Parathyroid adenoma (tissue), 2 donors: Measurements from ENCODE around the gene DHX30.

Source experiments
- H2AFZ ChIP-seq: fragments of 300-600 bp; sonication (generic); one replicate; pipeline ENCODE4 v1.7.0; 2017; ENCODE audit warnings: antibody characterized with exemption, mild to moderate bottlenecking
- H3K27ac ChIP-seq: fragments of 300-600 bp; sonication (generic); one replicate; pipeline ENCODE4 v1.7.0; 2017
- H3K27me3 ChIP-seq: fragments of 300-600 bp; sonication (generic); one replicate; pipeline ENCODE4 v1.7.0; 2017; ENCODE audit warnings: low read length; ENCODE audit not compliant: control insufficient read depth, insufficient read depth
- H3K36me3 ChIP-seq: fragments of 300-600 bp; sonication (generic); one replicate; pipeline ENCODE4 v1.7.0; 2017; ENCODE audit warnings: low read length; ENCODE audit not compliant: control insufficient read depth, insufficient read depth
- H3K4me1 ChIP-seq: fragments of 300-600 bp; sonication (generic); one replicate; pipeline ENCODE4 v1.7.0; 2017; ENCODE audit warnings: control low read depth
- H3K4me2 ChIP-seq: fragments of 300-600 bp; sonication (generic); one replicate; pipeline ENCODE4 v1.7.0; 2017; ENCODE audit warnings: low read length
- H3K4me3 ChIP-seq: fragments of 300-600 bp; sonication (generic); one replicate; pipeline ENCODE4 v1.7.0; 2017; ENCODE audit warnings: low read depth, low read length
- H3K79me2 ChIP-seq: fragments of 300-600 bp; sonication (generic); one replicate; pipeline ENCODE4 v1.7.0; 2017; ENCODE audit warnings: control low read depth
- H3K9ac ChIP-seq: fragments of 300-600 bp; sonication (generic); one replicate; pipeline ENCODE4 v1.7.0; 2017; ENCODE audit warnings: mild to moderate bottlenecking
- H3K9me3 ChIP-seq: fragments of 300-600 bp; sonication (generic); one replicate; pipeline ENCODE4 v1.7.0; 2017; ENCODE audit warnings: low read length; ENCODE audit not compliant: control insufficient read depth
- TF ChIP-seq, protein P1 (sequence below): fragments of 300-600 bp; sonication (generic); IDR thresholded peaks from one replicate; pipeline ENCODE4 v1.7.0; 2017; ENCODE audit warnings: antibody characterized with exemption, mild to moderate bottlenecking
- donor health status: primary hyperparathyroidism.

Gene DHX30

DNA sequence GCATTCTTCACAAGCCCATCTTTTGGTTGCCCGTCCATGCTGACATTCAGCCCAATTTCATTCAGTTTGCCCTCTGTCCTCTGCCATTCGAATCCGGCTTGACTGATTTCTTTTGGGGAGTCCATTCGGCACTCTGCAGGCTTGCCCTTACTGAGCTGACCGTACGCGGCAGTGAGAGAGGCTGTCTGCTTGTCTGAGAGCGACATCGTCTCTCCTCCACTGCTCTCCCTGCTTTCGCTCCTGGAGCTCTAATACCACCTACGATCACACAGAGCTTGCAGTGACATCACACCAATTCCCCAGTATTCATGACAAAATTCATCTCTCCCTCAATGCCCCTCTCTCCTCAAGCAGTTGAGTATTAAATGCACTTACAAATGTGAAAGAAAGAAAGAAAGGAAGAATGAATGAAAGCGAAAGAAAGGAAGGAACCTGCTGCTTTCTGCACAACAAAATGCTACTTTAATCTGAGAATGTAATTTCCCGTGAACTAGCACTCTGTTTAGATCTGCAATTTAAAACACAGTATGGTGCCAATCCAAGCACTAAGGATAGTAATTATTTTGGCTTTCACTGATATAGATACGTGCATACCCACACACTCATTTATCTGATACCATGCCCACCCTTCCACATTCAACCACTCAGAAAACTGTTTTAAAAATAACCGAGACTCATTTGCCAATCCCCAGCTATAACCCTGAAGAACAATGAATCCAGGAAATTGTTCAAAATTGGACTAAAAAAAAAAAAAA, 89.5 kb downstream of the DHX30 start:
- Histone ChIP-seq H3K4me1 (no peaks in the 10 kb centered on the region), H3K27ac (no peak overlapping the region), H3K4me3 (no peak overlapping the region), H3K9ac (no peak overlapping the region), H3K4me2 (no peak overlapping the region), H2AFZ (no peak overlapping the region), H3K27me3 (no peaks in the 10 kb centered on the region), H3K36me3 (no peaks in the 10 kb centered on the region), H3K79me2 (no peaks in the 10 kb centered on the region), H3K9me3 (no peaks in the 10 kb centered on the region)
- TF ChIP-seq, protein P1, sequence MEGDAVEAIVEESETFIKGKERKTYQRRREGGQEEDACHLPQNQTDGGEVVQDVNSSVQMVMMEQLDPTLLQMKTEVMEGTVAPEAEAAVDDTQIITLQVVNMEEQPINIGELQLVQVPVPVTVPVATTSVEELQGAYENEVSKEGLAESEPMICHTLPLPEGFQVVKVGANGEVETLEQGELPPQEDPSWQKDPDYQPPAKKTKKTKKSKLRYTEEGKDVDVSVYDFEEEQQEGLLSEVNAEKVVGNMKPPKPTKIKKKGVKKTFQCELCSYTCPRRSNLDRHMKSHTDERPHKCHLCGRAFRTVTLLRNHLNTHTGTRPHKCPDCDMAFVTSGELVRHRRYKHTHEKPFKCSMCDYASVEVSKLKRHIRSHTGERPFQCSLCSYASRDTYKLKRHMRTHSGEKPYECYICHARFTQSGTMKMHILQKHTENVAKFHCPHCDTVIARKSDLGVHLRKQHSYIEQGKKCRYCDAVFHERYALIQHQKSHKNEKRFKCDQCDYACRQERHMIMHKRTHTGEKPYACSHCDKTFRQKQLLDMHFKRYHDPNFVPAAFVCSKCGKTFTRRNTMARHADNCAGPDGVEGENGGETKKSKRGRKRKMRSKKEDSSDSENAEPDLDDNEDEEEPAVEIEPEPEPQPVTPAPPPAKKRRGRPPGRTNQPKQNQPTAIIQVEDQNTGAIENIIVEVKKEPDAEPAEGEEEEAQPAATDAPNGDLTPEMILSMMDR = no peak

DNA sequence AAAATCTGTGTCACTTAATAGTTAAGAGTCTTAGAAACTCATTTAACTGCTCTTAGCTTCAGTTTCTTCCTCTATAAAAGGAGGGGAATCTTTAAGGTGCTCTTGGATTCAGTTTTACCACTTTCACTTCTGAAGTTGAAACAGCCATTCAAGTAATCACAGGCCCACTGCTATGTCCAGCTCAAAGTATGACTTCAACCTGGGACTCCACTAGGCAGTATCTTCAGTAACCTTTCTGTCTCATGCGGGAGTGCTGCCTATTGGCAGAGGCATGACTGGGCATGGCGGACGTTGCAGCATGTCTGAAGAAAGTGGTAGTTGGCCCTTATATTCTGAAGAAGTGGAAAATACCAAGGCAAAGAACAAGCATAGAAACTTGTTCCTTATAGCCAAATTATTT, 92.3 kb downstream of the DHX30 start:
- H3K4me3 ChIP-seq = no peak overlapping the region
- H3K4me1 ChIP-seq = no peaks in the 10 kb centered on the region
- no peak overlapping the region for H3K27ac ChIP-seq
- no peaks in the 10 kb centered on the region for H3K79me2 ChIP-seq
- H3K36me3 ChIP-seq = no peaks in the 10 kb centered on the region
- H2AFZ ChIP-seq = no peak overlapping the region
- H3K4me2 ChIP-seq = no peak overlapping the region
- no peaks in the 10 kb centered on the region for H3K27me3 ChIP-seq
- no peaks in the 10 kb centered on the region for H3K9me3 ChIP-seq
- H3K9ac ChIP-seq = no peak overlapping the region
- TF ChIP-seq, protein P1 = no peak

DNA sequence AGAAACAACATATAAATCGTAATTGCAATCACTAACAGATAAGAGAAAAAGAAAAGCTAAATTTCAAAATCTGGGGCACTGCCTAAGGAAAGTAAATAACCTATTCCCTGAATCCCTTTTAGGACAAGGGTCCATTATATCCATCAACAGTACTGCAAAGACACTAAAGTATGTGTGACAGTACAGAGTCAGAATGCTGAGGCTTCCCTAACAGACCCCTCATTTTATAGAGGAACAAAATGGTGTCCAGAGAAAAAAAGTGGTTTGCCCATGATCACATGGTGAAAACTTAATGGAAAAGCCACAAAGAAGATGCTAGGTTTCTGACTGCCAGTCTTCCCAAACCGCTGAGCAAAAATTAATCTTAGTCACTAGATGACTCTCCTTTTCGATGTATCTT, 93.8 kb downstream of the DHX30 start:
- TF ChIP-seq, protein P1 = no peak
- no peaks in the 10 kb centered on the region for H3K9me3 ChIP-seq
- H3K27me3 ChIP-seq = no peaks in the 10 kb centered on the region
- no peak overlapping the region for H3K27ac ChIP-seq
- H3K4me2 ChIP-seq = no peak overlapping the region
- no peak overlapping the region for H3K9ac ChIP-seq
- H3K4me3 ChIP-seq = no peak overlapping the region
- no peaks in the 10 kb centered on the region for H3K4me1 ChIP-seq
- no peaks in the 10 kb centered on the region for H3K79me2 ChIP-seq
- no peak overlapping the region for H2AFZ ChIP-seq
- H3K36me3 ChIP-seq = no peaks in the 10 kb centered on the region

DNA sequence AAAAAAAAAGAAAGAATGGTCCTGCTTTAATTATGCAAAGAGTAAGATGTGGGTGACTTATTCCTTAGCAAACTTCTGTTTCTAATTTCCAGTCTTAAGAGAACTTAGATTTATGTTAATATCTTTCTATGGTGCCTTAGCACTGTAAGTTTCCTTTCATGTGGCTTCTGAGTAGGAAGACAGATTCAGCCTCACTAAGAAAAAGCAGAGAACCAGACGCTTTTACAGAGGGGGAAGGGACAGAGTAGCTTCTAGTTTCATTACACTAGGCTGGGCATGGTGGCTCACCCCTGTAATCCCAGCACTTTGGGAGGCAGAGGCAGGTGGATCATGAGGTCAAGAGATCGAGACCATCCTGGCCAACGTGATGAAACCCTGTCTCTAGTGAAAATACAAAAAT, 95.0 kb downstream of the DHX30 start:
- Histone ChIP-seq H3K4me2 (no peak overlapping the region), H3K4me3 (no peak overlapping the region), H3K4me1 (no peaks in the 10 kb centered on the region), H3K9me3 (no peaks in the 10 kb centered on the region), H2AFZ (no peak overlapping the region), H3K36me3 (no peaks in the 10 kb centered on the region), H3K27ac (no peak overlapping the region), H3K27me3 (no peaks in the 10 kb centered on the region), H3K9ac (no peak overlapping the region), H3K79me2 (no peaks in the 10 kb centered on the region)
- TF ChIP-seq, protein P1 = no peak

DNA sequence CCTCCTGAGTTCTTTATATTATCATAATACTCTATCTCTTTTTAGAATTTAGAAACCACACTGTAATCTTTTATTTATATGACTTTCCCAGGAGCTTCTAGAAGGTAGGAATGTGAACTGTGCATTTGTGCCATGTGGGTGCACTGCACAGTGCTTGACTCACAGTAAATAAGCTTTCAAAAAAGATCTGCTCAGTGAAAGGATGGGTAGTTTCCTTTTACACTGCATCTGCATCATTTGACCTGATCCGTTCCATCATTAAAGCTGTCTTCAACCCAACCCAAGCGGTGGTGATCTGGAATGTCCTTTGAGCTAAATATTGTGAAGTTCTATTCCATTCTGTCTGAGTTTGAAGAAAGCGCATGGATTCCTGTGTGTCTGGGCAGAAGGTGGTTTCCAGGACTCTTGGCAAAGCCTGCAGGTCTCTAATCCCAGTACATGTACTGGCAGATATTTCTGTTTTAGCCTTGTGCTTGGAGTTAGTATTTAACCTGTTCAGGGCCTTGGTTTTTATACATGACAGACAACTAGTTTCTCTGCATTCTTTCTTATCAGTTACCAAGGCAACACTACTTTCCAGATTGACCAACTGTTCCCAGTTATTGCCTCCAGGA, 96.7 kb downstream of the DHX30 start:
- no peaks in the 10 kb centered on the region for H3K79me2 ChIP-seq
- no peak overlapping the region for H3K4me3 ChIP-seq
- H3K9me3 ChIP-seq = no peaks in the 10 kb centered on the region
- H2AFZ ChIP-seq = no peak overlapping the region
- H3K4me2 ChIP-seq = no peak overlapping the region
- TF ChIP-seq, protein P1 = no peak
- H3K27ac ChIP-seq = no peak overlapping the region
- H3K36me3 ChIP-seq = no peaks in the 10 kb centered on the region
- no peaks in the 10 kb centered on the region for H3K4me1 ChIP-seq
- H3K9ac ChIP-seq = no peak overlapping the region
- H3K27me3 ChIP-seq = no peaks in the 10 kb centered on the region
